ENCODE results near the gene GPR135. TPM values are rescaled to one million over a fixed set of nuclear protein-coding genes. Genes with fewer than 3 reads are reported as not detected.
A peak's percentile ranks its signal among the peaks of the same experiment; 100 is the strongest.

Gene GPR135
- total RNA-seq, 2 experiments from 2014 or later: 0.81 to 0.91 TPM

DNA sequence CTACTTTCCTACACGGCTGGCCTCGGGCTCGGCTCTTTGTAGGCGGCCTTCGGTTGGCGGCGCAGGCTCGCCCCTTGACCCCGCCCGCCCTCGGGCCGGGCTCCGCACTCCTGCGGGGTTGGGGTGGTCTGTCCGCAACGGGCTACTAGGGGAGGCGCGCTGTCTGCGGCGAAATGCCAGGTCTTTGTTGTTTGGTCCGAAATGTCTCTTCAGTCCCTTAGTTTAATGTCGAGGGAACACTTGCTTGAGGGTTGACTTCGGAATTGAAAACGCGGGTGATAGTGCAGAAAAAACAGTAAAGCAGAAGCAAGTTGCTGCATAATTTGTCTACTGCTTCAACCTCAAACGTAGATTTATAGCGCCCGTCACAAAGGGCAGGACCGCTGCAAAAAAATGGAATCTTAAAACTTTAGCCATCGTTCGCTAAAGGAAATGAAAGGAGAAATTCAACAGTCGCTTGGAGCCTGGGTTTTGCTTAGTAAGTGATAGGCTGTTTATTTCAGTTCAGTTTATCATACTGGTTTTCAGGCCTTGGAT is 19.5 kb upstream of the GPR135 start:
- Histone ChIP-seq H3K36me3 (ENCODE audit: insufficient read depth, low read length) (peaks cover 18% of the 10 kb centered on the region), H3K27ac (ENCODE audit: low read depth in 1 of 2, low read length in 2 of 2) (peak overlapping the region; percentile 62 to 63), H3K27me3 (ENCODE audit: control insufficient read depth in 1 of 2, insufficient read depth in 2 of 2, low read length in 2 of 2) (no peaks in the 10 kb centered on the region), H3K4me3 (ENCODE audit: low read length) (peak overlapping the region; percentile 99), H3K4me1 (ENCODE audit: insufficient read depth, low read length) (peaks cover 39% of the 10 kb centered on the region), H3K9me3 (ENCODE audit: control insufficient read depth in 1 of 2, insufficient read depth in 1 of 2, low read length in 2 of 2) (no peaks in the 10 kb centered on the region)
- Mint-ChIP-seq H3K27me3 (no peaks in the 10 kb centered on the region), H3K36me3 (ENCODE audit: low read depth) (peaks cover 40% of the 10 kb centered on the region), H3K4me1 (ENCODE audit: low read depth) (peaks cover 80% of the 10 kb centered on the region), H3K4me3 (peak overlapping the region; percentile 99), H3K27ac (peak overlapping the region; percentile 96), H3K9me3 (no peaks in the 10 kb centered on the region)
- DNase-seq (no peak), ATAC-seq (ENCODE audit: poor library complexity) (peak; percentile 51)
- TF ChIP-seq, protein P1, sequence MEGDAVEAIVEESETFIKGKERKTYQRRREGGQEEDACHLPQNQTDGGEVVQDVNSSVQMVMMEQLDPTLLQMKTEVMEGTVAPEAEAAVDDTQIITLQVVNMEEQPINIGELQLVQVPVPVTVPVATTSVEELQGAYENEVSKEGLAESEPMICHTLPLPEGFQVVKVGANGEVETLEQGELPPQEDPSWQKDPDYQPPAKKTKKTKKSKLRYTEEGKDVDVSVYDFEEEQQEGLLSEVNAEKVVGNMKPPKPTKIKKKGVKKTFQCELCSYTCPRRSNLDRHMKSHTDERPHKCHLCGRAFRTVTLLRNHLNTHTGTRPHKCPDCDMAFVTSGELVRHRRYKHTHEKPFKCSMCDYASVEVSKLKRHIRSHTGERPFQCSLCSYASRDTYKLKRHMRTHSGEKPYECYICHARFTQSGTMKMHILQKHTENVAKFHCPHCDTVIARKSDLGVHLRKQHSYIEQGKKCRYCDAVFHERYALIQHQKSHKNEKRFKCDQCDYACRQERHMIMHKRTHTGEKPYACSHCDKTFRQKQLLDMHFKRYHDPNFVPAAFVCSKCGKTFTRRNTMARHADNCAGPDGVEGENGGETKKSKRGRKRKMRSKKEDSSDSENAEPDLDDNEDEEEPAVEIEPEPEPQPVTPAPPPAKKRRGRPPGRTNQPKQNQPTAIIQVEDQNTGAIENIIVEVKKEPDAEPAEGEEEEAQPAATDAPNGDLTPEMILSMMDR (IDR thresholded peaks at IDR 0.05): no peak
- ChIA-PET CTCF (interaction anchor here (1.0 to 1.6 kb wide), 4 partner anchors 15 to 1054 kb away, joined by 3 to 7 read pairs (median 5); partner anchors contain the start of genes DAAM1 and GPR135), POLR2A (interaction anchor here (0.6 to 3.0 kb wide), 14 partner anchors 11 to 1240 kb away, joined by 3 to 42 read pairs (median 5); partner anchors contain the start of genes ARID4A, CCDC175, DAAM1 and GPR135)
- intact Hi-C loops (cut with DNase I, micrococcal nuclease): loop anchor here (2.0 to 10.0 kb wide), 9 partner anchors 20 to 1490 kb away; partner anchors contain the start of genes DAAM1 (in 2 of the 2), PCNX4 (in 2 of the 2), GPR135 (in 1 of the 2) and KIAA0586 (in 1 of the 2)

DNA sequence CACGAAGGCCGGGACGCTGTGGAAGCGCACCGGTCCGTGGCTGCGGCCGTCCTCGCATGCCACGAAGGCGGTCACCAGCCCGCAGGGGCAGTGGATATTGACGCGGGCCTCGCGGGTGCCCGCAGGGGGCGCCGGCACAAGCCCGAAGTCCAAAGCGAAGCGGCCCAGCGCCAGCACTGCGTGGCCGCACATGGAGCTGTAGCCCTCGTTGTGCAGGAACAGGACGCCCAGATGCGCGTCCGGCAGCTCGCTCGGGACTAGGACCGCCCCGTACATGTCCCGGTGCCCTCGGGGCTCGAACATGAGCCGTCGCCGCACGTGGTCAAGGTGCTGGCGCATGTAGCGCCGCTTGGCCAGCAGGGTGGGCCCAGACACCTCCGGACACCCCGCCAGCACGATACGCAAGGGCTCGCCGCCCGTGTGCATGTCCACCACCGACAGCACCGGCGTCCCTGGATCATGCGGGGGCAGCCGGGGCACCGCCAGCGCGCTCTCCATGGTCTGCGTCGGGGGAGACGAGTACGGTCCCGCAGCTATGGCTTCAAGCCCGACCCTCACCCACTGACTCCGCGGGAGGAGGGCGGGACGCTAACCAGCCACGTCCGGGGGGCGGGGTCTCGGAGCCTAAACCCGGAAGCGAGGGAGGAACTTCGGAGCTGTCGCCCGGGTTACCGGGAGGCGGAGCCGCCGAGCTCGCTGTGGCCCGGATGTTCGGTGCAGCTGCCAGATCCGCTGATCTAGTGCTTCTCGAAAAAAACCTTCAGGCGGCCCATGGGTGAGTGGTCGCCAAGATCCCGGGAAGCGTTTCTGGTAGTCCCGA is 18.8 kb upstream of the GPR135 start, which contains the start of the genes JKAMP and L3HYPDH:
TSS of gene JKAMP (plus strand) at position 699 of the 820 bp plus-strand sequence. CDS start at position 772, 73 bp downstream.
TSS of gene L3HYPDH (minus strand) at position 590 of the 820 bp plus-strand sequence. CDS start at position 498, 92 bp downstream.
- peaks cover 73% of the 10 kb centered on the region for H3K4me1 Mint-ChIP-seq (ENCODE audit: low read depth)

More for the DNA sequence above, 18.8 kb upstream of the GPR135 start, which contains the start of the genes JKAMP and L3HYPDH:
- TF ChIP-seq, protein P1 (IDR thresholded peaks at IDR 0.05): peak; percentile 28
- Mint-ChIP-seq H3K36me3 (ENCODE audit: low read depth) (peaks cover 34% of the 10 kb centered on the region), H3K27me3 (no peaks in the 10 kb centered on the region), H3K9me3 (no peaks in the 10 kb centered on the region), H3K4me3 (peak within 1 kb of the TSS; percentile 99), H3K27ac (peak within 1 kb of the TSS; percentile 96)
- Histone ChIP-seq H3K27me3 (ENCODE audit: control insufficient read depth in 1 of 2, insufficient read depth in 2 of 2, low read length in 2 of 2) (no peaks in the 10 kb centered on the region), H3K9me3 (ENCODE audit: control insufficient read depth in 1 of 2, insufficient read depth in 1 of 2, low read length in 2 of 2) (no peaks in the 10 kb centered on the region), H3K4me1 (ENCODE audit: insufficient read depth, low read length) (peaks cover 39% of the 10 kb centered on the region), H3K27ac (ENCODE audit: low read depth in 1 of 2, low read length in 2 of 2) (peak within 1 kb of the TSS; percentile 62 to 63), H3K36me3 (ENCODE audit: insufficient read depth, low read length) (peaks cover 15% of the 10 kb centered on the region), H3K4me3 (ENCODE audit: low read length) (peak within 1 kb of the TSS; percentile 99)
- DNase-seq (peak; percentile 95 to 99 (median 97)), ATAC-seq (ENCODE audit: poor library complexity) (peak; percentile 95)
- ChIA-PET CTCF (interaction anchor here (0.9 to 1.6 kb wide), 6 partner anchors 14 to 1053 kb away, joined by 3 to 7 read pairs (median 6); partner anchors contain the start of genes CCDC175, DAAM1 and GPR135), POLR2A (interaction anchor here (0.6 to 3.0 kb wide), 14 partner anchors 11 to 1239 kb away, joined by 3 to 42 read pairs (median 5); partner anchors contain the start of genes ARID4A, CCDC175, DAAM1 and GPR135)
- intact Hi-C loops (cut with DNase I, micrococcal nuclease): loop anchor here (2.0 to 10.0 kb wide), 9 partner anchors 19 to 1491 kb away; partner anchors contain the start of genes DAAM1 (in 2 of the 2), PCNX4 (in 2 of the 2), GPR135 (in 1 of the 2) and KIAA0586 (in 1 of the 2)
